GM23338 (cell line): ENCODE data around the gene NADK2. TPM values are rescaled to one million over a fixed set of nuclear protein-coding genes. Genes with fewer than 3 reads are reported as not detected.

ENCODE experiments used
- ATAC-seq: fragments of 200-7000 bp; cut with Tn5 transposase; 3 replicates; pipeline ENCODE4 v1.9.1; 2020
- DNase-seq: peaks from one replicate; pipeline ENCODE4 v3.0.0-alpha.2; 2015; ENCODE audit warnings: low spot score
- H2AFZ ChIP-seq: fragments of 200-600 bp; sonication (generic); 2 replicates; pipeline ENCODE4 v1.8.0; 2016; ENCODE audit warnings: antibody characterized with exemption, mild to moderate bottlenecking, moderate library complexity
- H3F3A ChIP-seq: fragments of 200-600 bp; sonication (generic); replicated peaks from 2 replicates; pipeline ENCODE4 v1.8.0; 2017; ENCODE audit warnings: antibody characterized with exemption, mixed run types, low read depth
- H3K27ac ChIP-seq: fragments of 200-600 bp; sonication (generic); 2 replicates; pipeline ENCODE4 v1.6.1; 2016; ENCODE audit warnings: low read depth
- H3K27me3 ChIP-seq: fragments of 200-600 bp; sonication (generic); 2 replicates; pipeline ENCODE4 v1.8.0; 2016; ENCODE audit warnings: mild to moderate bottlenecking, mixed run types, moderate library complexity; ENCODE audit not compliant: insufficient read depth
- H3K36me3 ChIP-seq: fragments of 200-600 bp; sonication (generic); 2 replicates; pipeline ENCODE4 v1.8.0; 2016; ENCODE audit warnings: mild to moderate bottlenecking; ENCODE audit not compliant: insufficient read depth
- H3K4me1 ChIP-seq: fragments of 200-600 bp; sonication (generic); 2 replicates; pipeline ENCODE4 v1.8.0; 2016; ENCODE audit warnings: mild to moderate bottlenecking, moderate library complexity; ENCODE audit not compliant: insufficient read depth
- H3K4me2 ChIP-seq: fragments of 200-600 bp; sonication (generic); 2 replicates; pipeline ENCODE4 v1.7.1; 2017; ENCODE audit warnings: mixed run types
- H3K4me3 ChIP-seq: fragments of 200-600 bp; sonication (generic); 2 replicates; pipeline ENCODE4 v1.6.1; 2016; ENCODE audit warnings: mixed run types
- H3K79me2 ChIP-seq: fragments of 200-600 bp; sonication (generic); replicated peaks from 2 replicates; pipeline ENCODE4 v1.8.0; 2017; ENCODE audit warnings: mild to moderate bottlenecking; ENCODE audit not compliant: insufficient read depth
- H3K9me2 ChIP-seq: fragments of 200-600 bp; sonication (generic); 2 replicates; pipeline ENCODE4 v1.8.0; 2017; ENCODE audit not compliant: insufficient read depth
- H4K20me1 ChIP-seq: fragments of 200-600 bp; sonication (generic); replicated peaks from 2 replicates; pipeline ENCODE4 v1.8.0; 2017; ENCODE audit warnings: mild to moderate bottlenecking; ENCODE audit not compliant: insufficient read depth
- H3K27ac Mint-ChIP-seq: 2 replicates; pipeline ENCODE4 v1.8.0; 2020; ENCODE audit warnings: inconsistent platforms, mild to moderate bottlenecking, moderate library complexity, mixed read lengths
- H3K27me3 Mint-ChIP-seq: 3 replicates; pipeline ENCODE4 v1.8.0; 2022; ENCODE audit warnings: low read depth, mild to moderate bottlenecking, moderate library complexity, mixed read lengths, inconsistent platforms; ENCODE audit not compliant: insufficient read depth, poor library complexity
- H3K36me3 Mint-ChIP-seq: 3 replicates; pipeline ENCODE4 v1.8.0; 2021; ENCODE audit warnings: low read depth, mild to moderate bottlenecking, inconsistent platforms, moderate library complexity, mixed read lengths
- H3K4me1 Mint-ChIP-seq: 3 replicates; pipeline ENCODE4 v1.8.0; 2020; ENCODE audit warnings: mild to moderate bottlenecking, inconsistent platforms, mixed read lengths
- H3K4me3 Mint-ChIP-seq: 3 replicates; pipeline ENCODE4 v1.8.0; 2021; ENCODE audit warnings: moderate library complexity, mild to moderate bottlenecking, inconsistent platforms, mixed read lengths
- H3K9me3 Mint-ChIP-seq: 3 replicates; pipeline ENCODE4 v1.8.0; 2020; ENCODE audit warnings: moderate library complexity, mild to moderate bottlenecking, inconsistent platforms, mixed read lengths
- CREB1 ChIP-seq: fragments of 250-450 bp; sonication (Bioruptor Pico); IDR thresholded peaks from 2 replicates; pipeline ENCODE4 v1.5.0; 2020; ENCODE audit warnings: low read depth, mild to moderate bottlenecking, moderate library complexity
- EZH2 ChIP-seq: fragments of 200-600 bp; sonication (generic); IDR thresholded peaks from one replicate; pipeline ENCODE4 v1.8.0; 2017; ENCODE audit warnings: antibody characterized with exemption, mild to moderate bottlenecking, low read depth; ENCODE audit not compliant: unreplicated experiment
- EZH2phosphoT487 ChIP-seq: fragments of 200-600 bp; sonication (generic); IDR thresholded peaks from one replicate; pipeline ENCODE4 v1.8.1; 2018; ENCODE audit warnings: antibody characterized with exemption; ENCODE audit not compliant: unreplicated experiment
- NANOG ChIP-seq: IDR thresholded peaks from 2 replicates; pipeline ENCODE4 v1.6.1; 2016; ENCODE audit warnings: antibody characterized with exemption, borderline replicate concordance
- POLR2AphosphoS5 ChIP-seq: IDR thresholded peaks from 2 replicates; pipeline ENCODE4 v1.6.1; 2016; ENCODE audit warnings: antibody characterized with exemption, low read depth
- ZNF114 ChIP-seq: fragments of 250-450 bp; sonication (Bioruptor Pico); IDR thresholded peaks from 2 replicates; pipeline ENCODE4 v1.5.0; 2020; ENCODE audit warnings: mild to moderate bottlenecking, moderate library complexity
- polyA plus RNA-seq: library from polyadenylated mRNA; unstranded; fragments of >200 nt; fragmentation: Nextera tagmentation; extraction: Ambion mirVana; gene quantifications from 2 replicates; pipeline ENCODE4 v1.2.1, GENCODE V29; 2016
- total RNA-seq: library from RNA; depleted of rRNA; stranded (reverse); fragments of >200 nt; shearing (Covaris generic); gene quantifications from 2 replicates; pipeline ENCODE4 v1.2.3, GENCODE V29; 2014
- TF ChIP-seq, protein P1 (sequence below): IDR thresholded peaks from one replicate; pipeline ENCODE4 v1.6.1; 2018; ENCODE audit warnings: antibody characterized with exemption; ENCODE audit not compliant: unreplicated experiment
- TF ChIP-seq, protein P2 (sequence below): fragments of 250-450 bp; sonication (Bioruptor Pico); IDR thresholded peaks from 2 replicates; pipeline ENCODE4 v1.5.0; 2020; ENCODE audit warnings: mild to moderate bottlenecking, moderate library complexity

Gene NADK2
- total and polyA plus RNA-seq, 2 experiments from 2014 or later = 4.5 to 16.0 TPM

DNA sequence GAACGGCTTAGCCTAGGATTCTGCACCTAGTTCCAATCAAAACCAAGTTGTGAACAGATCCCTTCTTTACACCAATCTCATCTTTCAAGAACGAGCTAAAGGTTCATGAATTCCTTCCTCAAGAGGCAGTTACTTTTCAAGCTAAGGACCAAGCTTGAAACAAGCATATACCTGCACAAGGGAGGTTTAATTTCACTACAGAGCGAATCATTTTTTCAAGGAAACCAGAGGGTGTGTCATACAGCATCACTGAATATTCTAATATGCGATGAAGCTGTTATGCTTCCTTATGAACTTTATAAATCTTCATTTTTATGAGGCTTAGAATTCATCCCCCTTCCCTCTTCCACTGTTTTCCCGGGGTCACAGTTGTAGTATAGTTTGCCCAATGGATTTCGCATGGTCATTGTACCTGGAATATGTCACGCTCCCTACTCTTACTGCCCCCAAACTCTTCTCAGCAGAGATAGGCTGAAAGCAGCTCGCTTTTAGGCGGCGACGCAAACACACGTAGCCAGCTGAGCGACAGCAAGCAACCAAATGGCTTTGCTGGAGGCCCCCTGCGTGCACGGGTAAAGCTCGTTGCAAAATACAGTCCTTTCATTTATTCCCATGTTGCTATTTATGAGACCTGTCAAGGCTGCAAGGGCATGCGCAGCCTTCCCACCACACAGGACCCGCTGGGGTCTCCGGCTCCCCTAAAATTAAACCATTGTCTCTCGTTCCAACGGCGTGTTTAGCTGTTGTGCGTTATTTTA, 90.9 kb downstream of the NADK2 start:
- Mint-ChIP-seq H3K36me3 (peaks cover 34% of the 10 kb centered on the region), H3K9me3 (no peaks in the 10 kb centered on the region), H3K27ac (peak overlapping the region; percentile 68; the same call in 1 of the 2 replicates), H3K27me3 (no peaks in the 10 kb centered on the region), H3K4me3 (peak overlapping the region; percentile 98), H3K4me1 (peaks cover 14% of the 10 kb centered on the region; the same call in 2 of the 3 replicates)
- TF ChIP-seq CREB1 (CRISPR knock-in tag) (peak; percentile 92), EZH2 (no peak), EZH2phosphoT487 (no peak), NANOG (no peak)
- Histone ChIP-seq H3K27me3 (no peaks in the 10 kb centered on the region), H2AFZ (peak overlapping the region; percentile 95), H3K36me3 (peaks cover 6% of the 10 kb centered on the region; the same call in 1 of the 2 replicates), H3K4me2 (peak overlapping the region; percentile 97), H3K4me3 (peak overlapping the region; percentile 84), H3K79me2 (peaks cover 35% of the 10 kb centered on the region), H3F3A (no peaks in the 10 kb centered on the region), H3K9me2 (no peaks in the 10 kb centered on the region), H4K20me1 (no peaks in the 10 kb centered on the region; the same call in 1 of the 2 replicates), H3K27ac (0 out of 2 replicates have a peak overlapping the region, but pooled peaks have one; percentile 26), H3K4me1 (no peaks in the 10 kb centered on the region; the same call in 1 of the 2 replicates)
- peak; percentile 74 for DNase-seq
- ATAC-seq = peak; percentile 21

DNA sequence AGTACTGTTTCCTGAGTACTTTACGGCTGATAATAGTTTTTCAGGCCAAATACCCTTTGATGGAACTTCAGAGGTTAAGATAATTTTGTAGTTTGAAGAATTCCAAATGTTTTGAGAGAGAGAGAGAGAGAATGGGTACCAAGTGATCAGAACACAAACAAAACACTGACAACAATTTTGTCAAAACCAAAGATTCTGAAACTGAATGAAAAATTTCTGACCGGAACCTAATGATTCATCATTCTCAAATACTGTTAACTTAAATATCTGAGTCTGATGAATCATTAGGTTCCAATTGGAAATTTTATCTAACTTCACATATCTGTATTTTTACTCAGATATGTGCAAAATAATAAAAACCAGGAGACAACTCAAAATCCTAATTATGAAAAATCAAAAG, 94.0 kb downstream of the NADK2 start:
- Mint-ChIP-seq H3K9me3 (no peaks in the 10 kb centered on the region), H3K4me3 (no peak overlapping the region), H3K4me1 (peaks cover 5% of the 10 kb centered on the region; the same call in 2 of the 3 replicates), H3K27ac (no peak overlapping the region), H3K27me3 (no peaks in the 10 kb centered on the region), H3K36me3 (peaks cover 6% of the 10 kb centered on the region; the same call in 2 of the 3 replicates)
- H3K79me2 ChIP-seq = peaks cover 6% of the 10 kb centered on the region
- H3K4me2 ChIP-seq = no peak overlapping the region
- no peaks in the 10 kb centered on the region for H3K27me3 ChIP-seq
- no peak overlapping the region for H3K27ac ChIP-seq
- H3K36me3 ChIP-seq = no peaks in the 10 kb centered on the region
- no peaks in the 10 kb centered on the region for H3K9me2 ChIP-seq
- no peaks in the 10 kb centered on the region for H3F3A ChIP-seq
- H2AFZ ChIP-seq = no peak overlapping the region
- H3K4me1 ChIP-seq = no peaks in the 10 kb centered on the region
- DNase-seq (no peak), ATAC-seq (no peak)
- no peaks in the 10 kb centered on the region for H4K20me1 ChIP-seq
- no peak overlapping the region for H3K4me3 ChIP-seq
- TF ChIP-seq POLR2AphosphoS5 = no peak
- TF ChIP-seq ZNF114 = no peak
- no peak for TF ChIP-seq EZH2phosphoT487
- no peak for TF ChIP-seq NANOG
- TF ChIP-seq, protein P1, sequence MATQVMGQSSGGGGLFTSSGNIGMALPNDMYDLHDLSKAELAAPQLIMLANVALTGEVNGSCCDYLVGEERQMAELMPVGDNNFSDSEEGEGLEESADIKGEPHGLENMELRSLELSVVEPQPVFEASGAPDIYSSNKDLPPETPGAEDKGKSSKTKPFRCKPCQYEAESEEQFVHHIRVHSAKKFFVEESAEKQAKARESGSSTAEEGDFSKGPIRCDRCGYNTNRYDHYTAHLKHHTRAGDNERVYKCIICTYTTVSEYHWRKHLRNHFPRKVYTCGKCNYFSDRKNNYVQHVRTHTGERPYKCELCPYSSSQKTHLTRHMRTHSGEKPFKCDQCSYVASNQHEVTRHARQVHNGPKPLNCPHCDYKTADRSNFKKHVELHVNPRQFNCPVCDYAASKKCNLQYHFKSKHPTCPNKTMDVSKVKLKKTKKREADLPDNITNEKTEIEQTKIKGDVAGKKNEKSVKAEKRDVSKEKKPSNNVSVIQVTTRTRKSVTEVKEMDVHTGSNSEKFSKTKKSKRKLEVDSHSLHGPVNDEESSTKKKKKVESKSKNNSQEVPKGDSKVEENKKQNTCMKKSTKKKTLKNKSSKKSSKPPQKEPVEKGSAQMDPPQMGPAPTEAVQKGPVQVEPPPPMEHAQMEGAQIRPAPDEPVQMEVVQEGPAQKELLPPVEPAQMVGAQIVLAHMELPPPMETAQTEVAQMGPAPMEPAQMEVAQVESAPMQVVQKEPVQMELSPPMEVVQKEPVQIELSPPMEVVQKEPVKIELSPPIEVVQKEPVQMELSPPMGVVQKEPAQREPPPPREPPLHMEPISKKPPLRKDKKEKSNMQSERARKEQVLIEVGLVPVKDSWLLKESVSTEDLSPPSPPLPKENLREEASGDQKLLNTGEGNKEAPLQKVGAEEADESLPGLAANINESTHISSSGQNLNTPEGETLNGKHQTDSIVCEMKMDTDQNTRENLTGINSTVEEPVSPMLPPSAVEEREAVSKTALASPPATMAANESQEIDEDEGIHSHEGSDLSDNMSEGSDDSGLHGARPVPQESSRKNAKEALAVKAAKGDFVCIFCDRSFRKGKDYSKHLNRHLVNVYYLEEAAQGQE = no peak
- TF ChIP-seq, protein P2, sequence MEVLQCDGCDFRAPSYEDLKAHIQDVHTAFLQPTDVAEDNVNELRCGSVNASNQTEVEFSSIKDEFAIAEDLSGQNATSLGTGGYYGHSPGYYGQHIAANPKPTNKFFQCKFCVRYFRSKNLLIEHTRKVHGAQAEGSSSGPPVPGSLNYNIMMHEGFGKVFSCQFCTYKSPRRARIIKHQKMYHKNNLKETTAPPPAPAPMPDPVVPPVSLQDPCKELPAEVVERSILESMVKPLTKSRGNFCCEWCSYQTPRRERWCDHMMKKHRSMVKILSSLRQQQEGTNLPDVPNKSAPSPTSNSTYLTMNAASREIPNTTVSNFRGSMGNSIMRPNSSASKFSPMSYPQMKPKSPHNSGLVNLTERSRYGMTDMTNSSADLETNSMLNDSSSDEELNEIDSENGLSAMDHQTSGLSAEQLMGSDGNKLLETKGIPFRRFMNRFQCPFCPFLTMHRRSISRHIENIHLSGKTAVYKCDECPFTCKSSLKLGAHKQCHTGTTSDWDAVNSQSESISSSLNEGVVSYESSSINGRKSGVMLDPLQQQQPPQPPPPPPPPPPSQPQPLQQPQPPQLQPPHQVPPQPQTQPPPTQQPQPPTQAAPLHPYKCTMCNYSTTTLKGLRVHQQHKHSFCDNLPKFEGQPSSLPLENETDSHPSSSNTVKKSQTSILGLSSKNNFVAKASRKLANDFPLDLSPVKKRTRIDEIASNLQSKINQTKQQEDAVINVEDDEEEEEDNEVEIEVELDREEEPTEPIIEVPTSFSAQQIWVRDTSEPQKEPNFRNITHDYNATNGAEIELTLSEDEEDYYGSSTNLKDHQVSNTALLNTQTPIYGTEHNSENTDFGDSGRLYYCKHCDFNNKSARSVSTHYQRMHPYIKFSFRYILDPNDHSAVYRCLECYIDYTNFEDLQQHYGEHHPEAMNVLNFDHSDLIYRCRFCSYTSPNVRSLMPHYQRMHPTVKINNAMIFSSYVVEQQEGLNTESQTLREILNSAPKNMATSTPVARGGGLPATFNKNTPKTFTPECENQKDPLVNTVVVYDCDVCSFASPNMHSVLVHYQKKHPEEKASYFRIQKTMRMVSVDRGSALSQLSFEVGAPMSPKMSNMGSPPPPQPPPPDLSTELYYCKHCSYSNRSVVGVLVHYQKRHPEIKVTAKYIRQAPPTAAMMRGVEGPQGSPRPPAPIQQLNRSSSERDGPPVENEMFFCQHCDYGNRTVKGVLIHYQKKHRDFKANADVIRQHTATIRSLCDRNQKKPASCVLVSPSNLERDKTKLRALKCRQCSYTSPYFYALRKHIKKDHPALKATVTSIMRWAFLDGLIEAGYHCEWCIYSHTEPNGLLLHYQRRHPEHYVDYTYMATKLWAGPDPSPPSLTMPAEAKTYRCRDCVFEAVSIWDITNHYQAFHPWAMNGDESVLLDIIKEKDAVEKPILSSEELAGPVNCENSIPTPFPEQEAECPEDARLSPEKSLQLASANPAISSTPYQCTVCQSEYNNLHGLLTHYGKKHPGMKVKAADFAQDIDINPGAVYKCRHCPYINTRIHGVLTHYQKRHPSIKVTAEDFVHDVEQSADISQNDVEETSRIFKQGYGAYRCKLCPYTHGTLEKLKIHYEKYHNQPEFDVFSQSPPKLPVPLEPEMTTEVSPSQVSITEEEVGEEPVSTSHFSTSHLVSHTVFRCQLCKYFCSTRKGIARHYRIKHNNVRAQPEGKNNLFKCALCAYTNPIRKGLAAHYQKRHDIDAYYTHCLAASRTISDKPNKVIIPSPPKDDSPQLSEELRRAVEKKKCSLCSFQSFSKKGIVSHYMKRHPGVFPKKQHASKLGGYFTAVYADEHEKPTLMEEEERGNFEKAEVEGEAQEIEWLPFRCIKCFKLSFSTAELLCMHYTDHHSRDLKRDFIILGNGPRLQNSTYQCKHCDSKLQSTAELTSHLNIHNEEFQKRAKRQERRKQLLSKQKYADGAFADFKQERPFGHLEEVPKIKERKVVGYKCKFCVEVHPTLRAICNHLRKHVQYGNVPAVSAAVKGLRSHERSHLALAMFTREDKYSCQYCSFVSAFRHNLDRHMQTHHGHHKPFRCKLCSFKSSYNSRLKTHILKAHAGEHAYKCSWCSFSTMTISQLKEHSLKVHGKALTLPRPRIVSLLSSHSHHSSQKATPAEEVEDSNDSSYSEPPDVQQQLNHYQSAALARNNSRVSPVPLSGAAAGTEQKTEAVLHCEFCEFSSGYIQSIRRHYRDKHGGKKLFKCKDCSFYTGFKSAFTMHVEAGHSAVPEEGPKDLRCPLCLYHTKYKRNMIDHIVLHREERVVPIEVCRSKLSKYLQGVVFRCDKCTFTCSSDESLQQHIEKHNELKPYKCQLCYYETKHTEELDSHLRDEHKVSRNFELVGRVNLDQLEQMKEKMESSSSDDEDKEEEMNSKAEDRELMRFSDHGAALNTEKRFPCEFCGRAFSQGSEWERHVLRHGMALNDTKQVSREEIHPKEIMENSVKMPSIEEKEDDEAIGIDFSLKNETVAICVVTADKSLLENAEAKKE (CRISPR knock-in tag) = no peak
